GM12874 (cell line): Measurements from ENCODE around the gene SLAMF9.

Experiments
- CTCF ChIP-seq: IDR thresholded peaks from 2 replicates; pipeline ENCODE4 v1.5.1; 2011; ENCODE audit warnings: low read depth, mild to moderate bottlenecking, control low read depth, low read length, moderate library complexity; ENCODE audit not compliant: insufficient read depth

Gene SLAMF9

GRCh38 chr1:159923203-159924024 lies 30.6 kb downstream of the SLAMF9 start:
- TF ChIP-seq CTCF, result no peak

- no peak for TF ChIP-seq CTCF
These were observed 31.4 kb downstream of the SLAMF9 start for GRCh38 chr1:159922511-159923202.

GRCh38 chr1:159921700-159922504 lies 32.1 kb downstream of the SLAMF9 start:
- no peak for TF ChIP-seq CTCF

- TF ChIP-seq CTCF, result no peak
These were observed 32.8 kb downstream of the SLAMF9 start for GRCh38 chr1:159921251-159921650.

- no peak for TF ChIP-seq CTCF
These were observed 33.4 kb downstream of the SLAMF9 start for GRCh38 chr1:159920651-159921050.

GRCh38 chr1:159920202-159920601 lies 33.8 kb downstream of the SLAMF9 start:
- no peak for TF ChIP-seq CTCF
